NCI-H2029 treated with DMSO at 0.1 percent for 48 hours (cell line): ENCODE data around the gene PASK.
A peak's percentile ranks its signal among the peaks of the same experiment; 100 is the strongest.
"Not testable (repeated sequence)": the region's sequence is repeated elsewhere in the genome, so short reads cannot be mapped to it uniquely, and the experiment has no call there.

Experiments used
- DNase-seq: peaks from one replicate; lab custom pipeline; 2025; lab: John Stamatoyannopoulos, UW

The PASK gene

DNA sequence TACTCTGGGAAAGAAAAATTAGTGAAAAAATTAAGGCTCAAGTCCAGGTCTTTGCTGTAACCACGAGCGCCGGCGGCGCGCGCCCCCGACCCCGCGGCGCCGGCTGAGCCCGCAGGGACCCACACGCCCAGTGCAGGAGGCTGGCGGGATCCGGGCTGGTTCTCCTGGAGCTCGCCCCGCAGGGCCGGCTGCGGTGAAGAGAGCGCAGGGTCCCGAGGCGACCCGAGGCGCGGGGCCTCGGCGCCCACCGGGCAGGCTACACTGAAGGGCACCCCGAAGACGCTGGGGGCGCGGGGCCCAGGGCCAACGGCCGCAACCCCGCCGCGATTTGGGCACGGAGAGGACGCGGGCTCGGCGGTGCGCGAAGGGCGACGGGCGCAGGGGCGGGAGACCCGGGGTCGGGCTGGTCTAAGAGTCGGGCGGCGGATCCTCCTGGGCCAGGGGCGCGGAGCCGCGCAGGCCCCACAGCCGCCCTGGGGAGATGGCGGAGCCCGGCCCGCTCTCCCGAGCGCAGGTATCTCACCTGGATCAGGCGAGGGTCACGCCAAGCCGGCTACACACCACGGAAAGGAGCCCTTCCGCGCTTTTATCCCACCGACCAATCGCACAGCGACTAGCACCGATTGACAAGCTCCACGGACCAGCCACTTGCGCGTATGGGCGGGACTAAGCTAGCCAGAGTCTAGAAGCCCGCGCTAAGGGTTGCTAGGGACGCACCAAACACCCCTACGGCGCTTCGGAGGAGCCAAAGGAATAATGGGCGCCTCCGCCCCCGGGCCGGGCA, at the start of gene PASK:
Gene PASK (minus strand): TSS at position 582 of the 784 bp plus-strand sequence. CDS start 6,440 bp downstream, outside the sequence.
- DNase-seq = peak; percentile 90

DNA sequence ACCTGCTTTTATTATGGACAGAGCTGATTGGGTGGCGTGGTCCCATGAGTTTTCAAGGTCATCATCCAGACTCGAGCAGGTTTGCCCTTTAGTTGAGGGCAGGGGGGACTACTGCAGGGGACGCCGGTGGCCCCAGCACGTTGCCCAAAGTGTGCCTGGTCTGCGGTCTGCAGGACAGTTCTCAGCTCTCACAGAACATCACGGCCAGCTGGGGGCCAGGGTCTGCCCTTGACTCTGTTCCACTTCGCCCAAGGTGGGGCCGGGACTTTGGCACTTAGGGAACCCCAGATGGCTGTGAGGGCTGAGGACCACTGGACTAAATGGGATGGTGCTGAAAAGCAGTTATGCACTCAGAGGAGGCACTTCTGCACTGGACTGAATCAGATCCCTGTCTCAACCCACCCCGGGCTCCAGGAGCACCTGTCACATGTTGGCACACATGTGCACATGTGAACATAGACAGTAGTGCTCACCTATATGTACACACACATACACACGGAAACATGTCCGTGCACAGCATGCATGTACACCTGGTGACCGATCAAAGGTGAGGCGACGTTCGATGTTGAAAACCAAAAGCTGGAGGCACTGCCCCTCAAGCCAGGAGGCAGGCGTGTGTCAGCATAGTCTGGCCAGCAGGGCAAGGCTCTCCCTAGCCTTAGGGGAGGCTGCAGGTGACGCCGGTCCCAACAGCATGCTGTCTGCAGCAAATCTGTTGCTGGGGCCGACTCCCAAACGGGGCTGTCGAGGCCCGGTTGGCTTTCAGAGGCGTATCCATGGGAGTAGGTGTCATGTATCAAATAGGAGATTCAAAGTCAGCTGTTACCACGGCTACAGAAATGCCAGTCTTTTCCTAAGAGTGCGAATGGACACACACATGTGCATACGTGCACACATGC, 49.4 kb upstream of the PASK start:
- DNase-seq = no peak

DNA sequence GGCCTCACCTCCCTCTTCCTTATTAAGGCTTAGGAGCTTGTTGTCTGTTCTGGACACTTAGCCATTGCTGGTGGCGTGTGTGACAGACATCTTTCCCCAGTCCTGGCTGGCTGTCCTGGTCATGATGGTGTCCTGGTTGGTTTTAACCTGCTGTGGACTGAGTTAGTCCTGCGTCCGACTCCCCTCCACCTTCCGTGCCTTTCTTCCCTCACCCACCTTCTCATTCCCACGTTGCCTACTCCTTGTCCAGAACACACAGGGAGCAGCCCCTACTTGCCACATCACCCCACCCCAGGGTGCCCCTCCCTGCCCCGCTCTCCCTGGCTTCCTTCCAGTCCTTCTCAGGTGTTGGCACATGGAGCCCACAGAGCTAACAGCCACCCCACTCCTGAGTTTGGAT, 48.7 kb upstream of the PASK start:
- DNase-seq = no peak

DNA sequence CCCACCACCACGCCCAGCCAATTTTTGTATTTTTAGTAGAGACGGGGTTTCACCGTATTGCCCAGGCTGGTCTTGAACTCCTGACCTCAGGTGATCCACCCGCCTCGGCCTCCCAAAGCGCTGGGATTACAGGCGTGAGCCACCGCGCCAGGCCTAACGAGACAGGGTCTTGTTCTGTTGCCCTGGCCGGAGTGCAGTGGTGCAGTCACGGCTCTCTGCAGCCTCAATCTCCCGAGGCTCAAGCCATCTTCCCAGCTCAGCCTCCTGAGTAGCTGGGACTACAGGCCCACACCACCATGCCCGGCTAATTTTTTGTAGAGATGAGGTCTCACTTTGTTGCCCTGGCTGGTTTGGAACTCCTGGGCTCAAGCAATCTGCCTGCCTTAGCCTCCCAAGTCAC, 48.0 kb upstream of the PASK start:
- not testable (repeated sequence) for DNase-seq

DNA sequence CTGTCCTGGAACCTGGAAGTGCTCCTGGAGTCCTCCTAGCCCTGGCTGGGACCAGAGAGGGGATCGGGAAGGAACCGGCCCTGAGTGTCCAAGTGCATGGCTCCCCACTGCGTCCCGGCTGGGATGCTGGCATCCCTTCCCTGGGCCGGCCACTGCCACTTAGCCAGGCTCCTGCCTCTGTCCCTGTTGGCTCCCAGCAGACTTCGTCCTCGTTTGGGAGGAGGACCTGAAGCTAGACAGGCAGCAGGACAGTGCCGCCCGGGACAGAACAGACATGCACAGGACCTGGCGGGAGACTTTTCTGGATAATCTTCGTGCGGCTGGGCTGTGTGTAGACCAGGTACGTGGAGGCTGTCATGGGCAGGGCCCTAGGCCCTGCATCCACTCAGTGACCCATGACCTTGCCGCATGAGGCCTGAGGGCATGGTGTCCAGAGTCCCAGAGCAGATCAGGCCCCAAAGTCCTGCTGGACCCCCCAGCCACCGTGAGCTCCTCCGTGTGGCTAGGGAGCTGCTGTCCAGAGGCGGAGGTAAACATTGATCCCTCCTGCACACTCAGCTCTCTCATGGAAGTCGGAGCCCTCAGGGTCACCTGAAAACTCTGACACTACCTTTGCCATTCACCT, 46.3 kb upstream of the PASK start:
- no peak for DNase-seq

DNA sequence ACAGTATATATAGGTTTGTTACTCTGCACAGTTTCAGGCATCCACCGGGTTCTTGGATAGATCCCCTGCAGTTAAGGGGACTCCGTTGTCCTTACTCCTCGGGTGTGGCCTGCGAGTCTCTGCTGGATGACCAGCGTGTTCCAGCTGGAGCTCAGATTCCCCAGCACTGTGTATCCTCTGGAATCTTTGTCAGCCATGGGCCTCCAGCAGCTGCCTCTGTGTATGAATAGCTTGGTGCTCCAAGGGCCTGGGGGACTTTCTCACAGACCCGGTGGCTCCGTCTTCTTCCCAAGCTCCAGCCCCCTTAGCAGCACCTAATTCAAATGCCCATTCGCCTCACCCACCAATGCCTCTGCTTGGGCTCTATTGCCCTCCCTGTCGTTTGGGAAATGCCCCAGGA, 45.5 kb upstream of the PASK start:
- DNase-seq = no peak

DNA sequence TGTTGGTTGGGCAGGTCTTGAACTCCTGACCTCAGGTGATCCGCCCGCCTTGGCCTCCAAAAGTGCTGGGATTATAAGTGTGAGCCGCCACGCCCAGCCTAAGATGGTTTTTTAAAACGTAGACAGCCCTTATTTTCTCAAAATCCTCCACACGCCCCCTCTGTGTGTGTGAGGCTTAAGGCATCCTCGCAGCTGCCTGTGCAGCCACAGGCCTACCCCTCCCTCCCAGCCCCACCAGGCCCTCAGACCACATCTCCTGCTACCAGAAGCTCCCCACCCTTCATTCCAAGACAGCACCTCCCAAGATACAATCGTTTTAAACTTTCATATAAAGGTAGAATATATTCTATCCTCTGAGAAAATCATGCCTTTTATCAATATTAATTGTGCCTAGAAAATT, 44.0 kb upstream of the PASK start:
- no peak for DNase-seq

DNA sequence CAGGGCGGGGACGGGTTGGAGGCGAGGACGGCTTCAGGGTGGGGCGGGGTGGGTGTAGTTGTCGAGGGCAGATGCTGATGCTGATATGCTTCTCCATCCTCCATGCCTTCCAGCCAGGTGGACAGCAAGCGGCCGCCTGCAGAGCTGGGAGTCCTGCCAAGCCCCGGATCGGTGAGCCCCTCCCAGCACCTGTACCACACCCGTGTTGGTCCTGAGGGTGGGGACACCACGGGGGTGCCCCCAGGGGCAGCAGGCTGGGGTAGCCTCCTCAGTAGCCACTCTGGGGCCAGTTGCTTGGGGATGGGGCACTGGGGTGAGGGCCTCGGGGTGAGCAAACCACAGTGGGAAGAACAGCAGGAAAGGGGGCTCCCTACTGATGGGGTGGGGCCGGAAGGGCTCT, 41.8 kb upstream of the PASK start:
- no peak for DNase-seq

DNA sequence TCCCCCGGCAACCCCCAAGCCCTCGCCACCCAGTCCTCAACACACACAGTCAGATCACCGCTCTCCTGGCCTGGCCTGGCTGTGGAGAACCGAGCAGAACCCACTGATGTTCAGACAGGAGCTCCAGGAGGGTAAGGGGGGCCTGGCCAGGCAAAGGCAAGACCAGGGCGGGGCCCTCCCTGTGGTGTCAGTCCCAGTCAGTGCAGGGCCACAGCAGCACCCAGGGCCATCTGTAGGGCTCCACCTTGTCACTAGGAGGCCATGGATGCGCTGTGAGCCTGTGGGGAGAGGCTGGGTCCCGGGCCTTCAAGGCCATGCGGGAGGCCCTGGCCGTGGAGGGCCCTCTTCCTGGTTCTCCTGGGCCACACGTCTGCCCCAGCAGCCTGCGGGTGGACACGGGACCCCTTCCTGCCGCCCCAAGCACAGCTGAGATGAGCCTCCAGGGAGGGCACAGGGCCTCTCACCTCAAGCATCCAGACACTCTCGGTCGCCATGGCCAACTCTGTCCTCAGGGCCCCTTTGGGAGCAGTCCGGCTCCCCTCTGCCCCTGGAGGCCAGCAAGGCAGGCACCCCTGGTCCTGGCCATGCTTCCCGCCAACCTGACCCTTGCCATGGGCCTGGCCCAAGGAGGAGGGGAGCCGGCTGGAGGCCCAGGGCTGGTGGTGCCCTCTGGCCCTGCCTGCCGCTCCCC, 41.2 kb upstream of the PASK start:
- no peak for DNase-seq

DNA sequence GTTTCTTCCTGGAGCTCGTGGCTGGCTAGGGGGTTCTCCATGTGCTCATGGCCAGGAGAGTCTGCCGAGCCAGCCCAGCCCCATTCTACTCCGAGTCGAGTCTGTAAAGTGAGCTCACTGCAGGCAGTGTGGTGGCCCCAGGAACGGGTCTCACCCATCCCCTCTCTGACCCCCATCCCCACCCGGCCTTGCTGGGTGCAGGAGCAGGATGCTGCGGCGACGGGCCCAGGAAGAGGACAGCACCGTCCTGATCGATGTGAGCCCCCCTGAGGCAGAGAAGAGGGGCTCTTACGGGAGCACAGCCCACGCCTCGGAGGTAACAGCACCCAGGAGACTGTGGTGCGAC, 40.6 kb upstream of the PASK start:
- no peak for DNase-seq

DNA sequence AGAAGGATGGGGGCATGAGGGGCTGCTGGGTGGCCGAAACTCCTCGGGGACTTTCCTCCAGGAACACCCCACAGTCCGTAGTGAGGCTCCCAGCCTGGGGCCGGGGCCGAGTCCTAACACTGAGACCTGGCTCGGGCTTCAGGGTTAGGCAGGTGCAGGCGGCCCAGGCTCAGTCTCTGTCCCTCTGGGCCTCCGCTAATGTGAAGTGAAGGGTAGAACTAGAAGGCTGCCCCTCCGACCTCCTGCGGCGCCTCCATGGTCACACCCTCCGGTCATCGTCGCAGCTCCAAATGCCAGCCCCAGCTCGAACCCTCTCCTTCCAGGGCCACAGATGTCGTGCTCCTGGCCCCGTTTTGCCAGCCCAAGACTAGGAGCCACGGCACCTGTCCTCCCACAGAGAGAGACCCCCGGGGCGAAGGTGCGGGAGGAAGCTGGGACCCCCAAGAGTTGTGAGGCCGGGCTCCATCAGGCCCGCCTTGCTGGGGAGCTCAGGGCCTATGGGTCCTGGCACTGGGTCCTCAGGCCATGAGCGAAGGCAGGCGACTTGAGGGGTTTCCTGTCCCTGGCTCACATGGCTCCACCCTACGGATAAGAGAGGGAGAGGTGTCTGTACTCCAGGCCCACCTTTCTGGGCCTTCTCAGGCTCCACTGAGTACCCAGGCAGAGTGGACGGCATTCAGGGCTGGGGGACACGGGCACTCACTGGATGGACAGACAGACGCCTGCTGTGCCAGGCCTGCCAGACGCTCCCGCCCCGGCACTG, 40.0 kb upstream of the PASK start:
- DNase-seq = no peak

DNA sequence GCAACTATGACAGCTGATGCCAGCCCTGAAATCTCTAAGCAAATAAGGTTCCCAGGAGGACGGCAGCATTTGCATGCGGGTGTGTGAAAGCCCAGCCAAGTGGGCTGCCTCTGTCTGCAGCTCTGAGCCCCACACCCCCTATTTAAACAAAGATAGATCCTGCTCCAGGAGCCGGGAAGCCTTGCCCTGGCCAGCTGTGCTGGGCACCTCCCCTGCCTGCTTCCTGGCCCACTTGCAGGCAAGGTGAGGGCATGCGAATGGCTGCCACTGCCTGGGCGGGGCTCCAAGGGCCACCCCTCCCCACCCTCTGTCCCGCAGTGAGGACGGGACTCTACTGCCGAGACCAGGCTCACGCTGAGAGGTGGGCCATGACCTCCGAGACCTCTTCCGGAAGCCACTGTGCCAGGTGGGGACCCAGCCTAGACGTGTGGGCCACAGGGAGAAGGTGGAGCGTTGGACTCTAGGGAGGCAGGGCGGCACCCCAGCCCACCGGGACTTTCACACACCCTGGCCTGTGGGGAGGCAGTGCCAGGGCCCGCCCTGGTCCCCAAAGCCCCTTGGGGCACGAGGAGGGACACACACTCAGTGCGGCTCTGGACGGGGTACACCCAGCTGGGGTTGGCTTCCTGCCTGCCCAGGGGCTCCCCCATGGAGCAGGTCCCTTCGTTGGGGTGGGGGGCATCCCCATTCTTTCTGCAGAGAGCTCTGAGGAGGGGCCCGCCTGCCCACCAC, 39.3 kb upstream of the PASK start, which contains the start of gene ANO7:
Gene ANO7 (plus strand): TSS at position 317 of the 732 bp plus-strand sequence. CDS start 1,387 bp downstream, outside the sequence.
- no peak for DNase-seq

DNA sequence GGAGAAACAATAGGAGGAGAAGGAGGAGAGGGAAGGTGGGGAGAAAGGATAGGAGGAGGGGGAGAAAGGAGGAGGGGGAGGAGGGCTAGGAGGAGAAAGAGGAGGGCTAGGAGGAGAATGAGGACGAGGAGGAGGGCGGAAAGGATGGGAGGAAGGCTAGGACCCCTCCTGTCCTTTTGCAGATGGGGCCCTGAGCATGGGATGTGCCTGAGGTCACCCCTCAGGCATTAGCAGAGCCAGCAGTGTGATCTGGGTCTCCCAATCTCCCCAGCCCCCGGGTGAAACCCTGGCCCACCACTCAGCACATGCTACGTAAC, 38.6 kb upstream of the PASK start:
- no peak for DNase-seq

DNA sequence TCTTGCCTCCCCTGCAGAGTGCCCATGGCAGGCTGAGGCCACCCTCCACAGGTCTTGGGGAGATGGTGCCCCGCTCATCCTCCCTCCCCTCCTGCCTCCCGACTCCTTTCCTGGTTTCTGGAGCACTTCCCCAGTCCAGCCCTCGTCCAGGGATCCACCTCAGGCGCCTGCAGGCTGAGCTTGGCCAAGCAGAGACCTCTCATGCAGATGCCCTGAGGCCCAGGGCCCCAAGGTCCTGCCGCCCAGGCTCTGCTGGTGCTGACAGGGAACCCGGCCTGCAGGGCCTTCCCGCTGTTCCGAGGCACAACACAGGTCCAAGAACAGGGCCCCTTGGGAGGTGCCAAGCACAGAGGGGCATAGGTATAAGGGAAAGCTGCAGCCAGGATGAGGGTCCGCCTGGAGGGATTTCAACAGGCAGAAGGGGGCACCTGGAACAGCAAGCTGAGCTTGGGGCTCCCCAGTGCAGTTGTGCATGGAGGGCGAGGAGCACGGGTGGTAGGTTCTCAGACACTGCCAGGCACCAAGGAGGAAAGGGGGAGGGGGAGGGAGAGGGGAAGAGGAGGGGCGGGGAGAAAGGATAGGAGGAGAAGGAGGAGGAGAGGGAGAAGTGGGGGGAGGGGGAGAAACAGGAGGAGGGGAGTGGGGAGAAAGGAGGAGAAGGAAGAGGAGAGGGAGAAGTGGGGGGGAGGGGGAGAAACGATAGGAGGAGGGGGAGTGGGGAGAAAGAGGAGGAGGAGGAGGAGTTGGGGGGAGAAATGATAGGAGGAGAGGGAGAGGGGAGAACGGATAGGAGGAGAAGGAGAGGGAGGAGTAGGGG, 38.0 kb upstream of the PASK start:
- no peak for DNase-seq

DNA sequence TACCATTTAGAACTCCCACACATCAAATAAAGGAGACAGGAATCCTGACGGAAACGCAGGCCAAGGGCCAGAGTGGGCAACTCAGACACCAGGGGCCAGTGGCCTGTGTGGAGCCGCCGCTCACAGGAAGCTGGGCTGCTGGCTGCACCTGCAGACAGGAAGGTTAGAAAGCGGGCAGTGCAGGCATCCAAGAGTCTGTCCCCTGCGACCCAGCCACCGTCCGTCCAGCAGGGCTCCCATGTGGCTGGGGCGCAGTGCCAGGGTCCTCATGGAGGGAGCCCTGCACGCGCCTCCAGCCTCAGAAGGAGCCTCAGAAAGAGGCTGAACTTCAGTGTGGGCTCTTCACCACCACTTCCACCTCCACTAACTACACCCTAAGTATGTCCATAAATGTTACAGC, 36.7 kb upstream of the PASK start:
- DNase-seq = no peak

DNA sequence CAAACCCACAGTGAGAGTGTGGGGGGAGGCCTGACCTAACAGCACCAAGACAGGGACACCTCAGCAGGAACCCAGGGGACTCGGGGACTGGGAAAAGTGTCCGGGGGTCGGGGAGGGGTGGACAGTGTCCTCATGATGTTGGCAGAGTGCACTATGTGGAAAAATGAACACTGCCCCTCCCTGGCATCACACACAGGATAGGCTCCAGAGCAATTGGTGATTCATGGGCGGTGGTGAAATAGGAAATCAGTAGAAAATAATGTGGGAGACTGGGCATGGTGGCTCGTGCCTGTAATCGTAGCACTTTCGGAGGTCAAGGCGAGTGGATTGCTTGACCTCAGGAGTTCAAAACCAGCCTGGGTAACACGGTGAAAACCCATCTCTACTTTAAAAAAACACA, 35.6 kb upstream of the PASK start:
- no peak for DNase-seq

DNA sequence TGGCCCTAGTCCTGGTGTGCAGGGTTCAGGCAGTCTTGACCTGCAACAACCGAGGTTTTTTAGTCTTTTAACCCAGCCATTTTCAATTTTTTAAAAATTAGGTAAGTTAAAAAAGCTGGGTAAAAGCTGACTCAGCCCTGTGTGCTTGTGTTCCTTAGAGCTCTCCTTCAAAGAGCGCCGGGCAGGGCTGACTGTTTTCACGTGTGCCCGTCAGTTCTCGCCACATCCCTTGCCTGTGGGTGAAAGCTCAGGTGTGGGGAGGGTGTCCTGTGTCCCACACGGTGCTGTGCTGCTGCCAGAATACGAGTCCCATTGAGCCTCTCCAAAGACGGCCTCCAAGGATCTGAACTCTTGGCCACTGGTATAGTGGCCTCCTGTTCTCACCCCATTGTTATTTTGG, 33.9 kb upstream of the PASK start:
- DNase-seq = no peak

DNA sequence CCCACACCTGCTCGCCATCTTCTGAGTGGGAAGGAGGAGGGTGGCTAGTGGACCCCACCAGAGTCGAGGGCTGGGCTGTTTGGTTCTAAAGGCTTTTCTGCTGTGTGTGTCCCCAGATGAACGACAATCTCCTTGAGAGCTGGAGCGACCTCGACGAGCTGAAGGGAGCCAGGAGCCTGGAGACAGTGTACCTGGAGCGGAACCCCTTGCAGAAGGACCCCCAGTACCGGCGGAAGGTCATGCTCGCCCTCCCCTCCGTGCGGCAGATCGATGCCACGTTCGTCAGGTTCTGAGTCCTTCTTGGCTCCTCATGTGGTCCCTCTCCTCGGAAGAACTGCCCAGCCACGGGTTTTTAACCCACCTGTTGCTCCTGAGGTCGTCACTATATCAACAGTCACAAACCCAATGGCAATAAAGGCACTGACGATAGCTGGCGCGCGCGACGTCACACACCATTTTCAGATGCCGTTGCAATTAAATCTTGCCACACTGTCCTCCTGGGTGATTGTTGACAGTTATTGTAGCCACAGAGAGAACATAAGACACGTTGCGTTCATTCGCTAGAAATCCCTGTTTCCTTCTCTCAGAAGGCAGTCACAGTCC, 33.4 kb upstream of the PASK start:
- no peak for DNase-seq

DNA sequence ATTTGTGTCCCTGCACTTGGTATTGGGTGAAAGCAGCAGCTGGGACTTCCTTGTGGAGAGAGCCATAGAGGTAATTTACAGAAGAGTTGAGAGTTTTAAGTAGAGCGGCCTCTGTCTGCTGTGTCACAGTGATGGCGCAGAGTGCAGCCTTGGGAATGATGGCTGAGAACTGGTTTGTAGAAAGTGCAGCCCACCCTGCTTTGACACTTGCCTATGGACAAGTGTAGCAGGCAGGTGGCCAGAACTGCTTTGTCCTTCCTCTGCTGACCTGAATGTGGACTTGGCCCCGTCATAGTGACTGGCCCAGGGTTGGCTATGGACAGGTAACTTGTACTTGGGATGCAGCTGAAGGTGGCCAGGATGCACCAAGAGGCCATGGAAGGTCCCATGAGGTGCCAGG, 32.9 kb upstream of the PASK start:
- no peak for DNase-seq

DNA sequence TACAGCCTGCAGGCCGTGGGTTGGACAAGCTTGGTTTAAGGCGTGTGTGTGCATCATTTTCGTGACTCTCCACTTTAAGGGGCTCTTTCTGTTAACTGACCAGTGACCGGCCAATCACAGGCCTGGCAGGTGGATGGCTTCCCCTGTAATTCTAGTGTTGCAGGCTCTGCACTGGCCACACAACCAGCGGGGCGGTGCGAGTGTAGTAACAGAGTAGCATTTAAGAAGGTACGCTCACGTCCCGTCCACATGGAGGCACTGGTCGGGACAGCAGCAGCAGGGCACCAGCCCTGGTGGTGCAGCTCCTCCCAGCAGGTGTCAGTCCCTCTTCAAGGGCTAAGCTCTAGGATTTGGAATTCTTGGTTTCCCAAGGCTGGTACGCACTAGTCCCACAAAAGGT, 31.2 kb upstream of the PASK start:
- DNase-seq = no peak
